ENCODE measurements around the gene CTCF.

CTCF gene

DNA sequence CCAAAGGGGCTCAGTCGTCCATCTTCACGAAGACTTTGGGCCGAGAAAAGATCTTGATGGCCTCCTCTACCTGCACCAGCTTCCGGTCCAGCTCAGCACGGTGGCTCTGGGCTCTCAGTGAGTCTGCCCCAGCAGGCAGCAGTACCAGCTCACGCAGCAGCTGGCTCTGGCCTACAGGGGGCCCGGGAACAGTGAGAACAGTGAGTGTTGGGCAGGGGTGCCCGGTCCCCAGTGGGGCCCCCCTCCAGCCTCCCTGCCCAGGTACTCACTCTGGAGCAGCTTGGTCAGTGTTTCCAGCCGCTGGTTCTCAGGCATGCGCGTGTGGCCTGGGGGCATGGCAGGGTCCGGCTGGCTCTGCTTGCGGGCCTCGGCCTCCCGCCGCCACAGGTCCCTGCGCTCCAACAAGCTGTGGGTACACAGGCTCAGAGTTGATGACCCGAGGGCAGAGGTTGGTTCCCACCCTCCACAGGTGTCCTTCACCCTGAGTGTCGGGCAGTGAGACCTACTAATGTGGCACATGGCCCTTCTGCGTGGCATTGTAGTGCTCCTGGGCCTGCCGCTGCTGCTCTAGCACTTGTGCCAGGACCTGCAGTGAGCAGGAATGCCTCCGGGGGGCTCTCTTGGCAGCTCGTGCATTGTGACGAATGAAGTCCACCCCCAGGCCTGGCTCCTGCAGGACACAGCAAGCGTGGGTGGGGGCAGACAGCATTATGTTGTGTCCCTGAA, 101.0 kb downstream of the CTCF start:
- DNase-seq (ENCODE audit: extremely low read depth in 1 of 2, low read depth in 1 of 2) = no peak

DNA sequence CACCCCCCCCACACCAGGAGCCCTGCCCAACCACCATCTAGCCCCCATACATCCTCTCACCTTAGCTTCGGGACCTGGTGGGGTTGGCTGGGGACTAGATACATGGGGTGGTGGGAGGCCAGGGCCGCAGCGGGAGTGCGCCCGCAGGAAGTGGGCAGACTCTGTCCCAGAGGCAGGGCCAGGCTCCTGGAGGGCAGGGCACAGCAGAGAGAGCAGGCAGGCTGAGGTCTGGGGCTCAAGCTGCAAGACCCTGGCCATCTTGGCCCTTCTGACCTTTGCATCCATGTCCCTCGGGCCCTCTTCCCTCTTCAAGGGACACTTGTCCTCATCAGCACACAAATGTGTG, 101.5 kb downstream of the CTCF start:
- no peak for DNase-seq (ENCODE audit: extremely low read depth in 1 of 2, low read depth in 1 of 2)

DNA sequence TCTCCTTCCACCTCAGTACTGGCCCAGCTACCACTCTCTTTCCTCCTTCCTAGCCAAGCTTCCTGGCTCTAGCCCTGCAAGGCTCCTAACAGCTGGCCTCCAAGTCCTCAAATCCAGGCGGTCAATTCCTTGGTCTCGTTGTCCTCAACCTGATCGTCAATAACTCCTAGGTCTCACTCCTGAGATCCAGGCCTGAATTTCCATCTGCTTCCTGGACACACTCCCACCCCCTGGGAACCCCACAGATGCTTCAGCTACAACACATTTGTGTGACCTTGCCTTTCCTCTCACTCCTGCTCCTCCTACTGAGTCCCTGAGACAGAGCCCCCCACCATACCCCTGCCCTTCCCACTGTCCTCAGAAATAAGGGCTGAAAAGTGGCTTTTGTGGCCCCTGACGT, 101.9 kb downstream of the CTCF start:
- no peak for DNase-seq (ENCODE audit: extremely low read depth in 1 of 2, low read depth in 1 of 2)

DNA sequence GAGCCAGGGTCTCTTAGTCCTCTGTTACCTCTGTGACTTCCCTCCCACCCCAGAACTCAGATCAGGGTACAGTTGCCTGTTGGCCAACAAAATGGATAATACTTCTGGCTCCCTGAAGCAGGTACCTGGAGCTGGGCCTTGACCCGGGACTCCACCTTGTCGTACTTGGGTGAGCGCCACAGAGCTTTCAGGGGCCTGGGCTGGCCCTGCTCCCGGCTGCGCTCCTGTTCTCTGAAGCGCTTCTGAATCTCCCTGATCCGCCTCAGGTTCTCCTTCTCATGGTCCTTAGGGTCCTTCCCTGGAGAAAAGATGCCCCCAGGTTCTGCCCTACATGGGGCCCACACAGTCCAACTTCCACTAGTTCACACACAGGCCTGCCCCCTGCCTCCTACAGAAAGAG, 102.5 kb downstream of the CTCF start:
- DNase-seq (ENCODE audit: extremely low read depth in 1 of 2, low read depth in 1 of 2) = no peak

DNA sequence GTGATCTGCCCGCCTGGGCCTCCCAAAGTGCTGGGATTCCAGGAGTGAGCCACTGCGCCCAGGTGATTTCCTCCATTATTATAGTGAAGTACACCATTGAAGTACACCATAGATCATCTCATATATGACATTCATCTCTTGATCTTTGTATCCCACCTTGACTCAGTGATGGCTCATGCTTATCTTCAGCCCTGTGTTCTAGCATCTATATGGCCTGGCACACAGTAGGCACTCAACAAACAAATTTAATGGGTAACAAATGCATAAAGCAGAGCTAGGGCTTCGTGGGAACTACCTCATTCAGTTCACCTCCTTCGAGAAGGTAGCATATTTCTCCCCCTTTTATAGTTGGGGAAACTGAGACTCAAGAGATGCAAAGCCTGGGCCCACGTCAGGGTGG, 103.3 kb downstream of the CTCF start:
- DNase-seq (ENCODE audit: extremely low read depth in 1 of 2, low read depth in 1 of 2) = no peak

DNA sequence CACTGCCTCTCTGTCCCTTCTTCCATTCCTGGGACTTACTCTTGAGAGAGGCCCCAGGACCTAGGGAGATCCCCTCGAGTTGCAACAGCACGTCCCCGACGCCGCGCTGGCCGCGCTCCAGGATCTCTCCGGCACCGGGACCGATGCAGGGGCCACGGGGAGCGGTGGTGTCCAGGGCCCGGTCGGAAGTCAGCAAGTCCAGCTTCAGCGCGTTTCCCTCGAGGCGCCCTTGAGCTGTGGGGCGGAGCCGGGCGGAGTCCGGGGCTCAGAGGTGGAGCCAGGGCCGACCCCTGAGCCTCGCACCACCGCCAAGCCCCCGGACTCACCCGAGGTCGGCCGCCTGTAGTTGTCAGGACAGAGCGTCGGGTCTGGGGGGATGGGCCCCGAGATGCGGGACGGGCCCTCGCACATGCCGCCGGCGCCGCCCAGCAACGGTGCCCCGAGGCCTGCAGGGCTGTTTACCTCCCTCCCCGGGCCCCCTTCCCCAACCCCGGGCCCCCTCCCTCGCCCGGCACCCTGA, 103.8 kb downstream of the CTCF start:
- no peak for DNase-seq (ENCODE audit: extremely low read depth in 1 of 2, low read depth in 1 of 2)

DNA sequence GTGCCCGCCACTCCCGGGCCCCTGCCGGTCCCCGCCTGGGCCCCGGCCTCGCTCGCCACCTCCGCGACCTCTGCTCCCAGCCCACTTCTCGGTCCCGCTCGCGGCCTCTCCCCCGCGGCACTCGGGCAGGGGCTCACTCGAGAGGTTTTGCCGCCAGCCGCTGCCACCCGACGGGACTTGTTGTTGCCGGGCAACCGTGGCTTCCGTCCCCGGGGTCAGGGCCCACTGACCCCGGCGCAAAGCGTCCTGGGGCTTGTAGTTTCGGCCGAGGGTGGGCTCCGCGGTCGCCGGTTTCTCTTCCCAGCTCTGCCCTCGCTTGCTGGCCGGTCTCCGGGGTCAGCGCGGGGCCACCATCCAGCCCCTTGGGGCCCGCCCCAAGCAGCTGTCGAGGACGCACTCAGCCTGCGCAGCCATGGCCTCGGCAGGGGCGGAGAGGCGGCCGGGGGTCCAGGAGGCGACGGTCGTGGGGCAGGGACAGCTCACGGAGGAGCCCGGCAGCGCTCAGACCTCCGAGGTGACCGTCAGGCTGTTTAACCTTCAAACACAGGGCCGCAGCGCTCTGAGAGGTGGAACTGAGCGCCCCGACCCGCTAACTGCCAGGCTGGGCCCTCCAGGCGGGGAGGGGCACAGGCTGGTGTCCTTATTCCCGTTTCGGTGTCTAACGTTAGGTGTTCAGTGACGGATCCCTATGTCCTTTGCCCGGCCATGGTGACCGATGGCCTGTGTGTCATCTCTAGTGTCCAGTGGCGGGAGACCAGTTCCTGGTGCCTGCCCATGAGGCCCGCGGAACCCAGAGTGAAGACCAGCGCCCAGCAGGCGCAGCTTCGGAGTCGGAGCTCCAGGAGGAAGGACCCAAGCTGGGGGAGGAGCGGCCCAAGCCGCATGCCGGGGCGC, 104.5 kb downstream of the CTCF start, which contains the start of the genes C16orf86 and ENKD1:
Gene C16orf86, plus strand, starts transcription at position 256 of the 894 bp plus-strand sequence. Its CDS starts 157 bp downstream, at position 413.
Gene ENKD1, minus strand, starts transcription at position 192 of the 894 bp plus-strand sequence. CDS start 308 bp downstream, outside the sequence.
- peak; percentile 61 to 74 for DNase-seq (ENCODE audit: extremely low read depth in 1 of 2, low read depth in 1 of 2)

DNA sequence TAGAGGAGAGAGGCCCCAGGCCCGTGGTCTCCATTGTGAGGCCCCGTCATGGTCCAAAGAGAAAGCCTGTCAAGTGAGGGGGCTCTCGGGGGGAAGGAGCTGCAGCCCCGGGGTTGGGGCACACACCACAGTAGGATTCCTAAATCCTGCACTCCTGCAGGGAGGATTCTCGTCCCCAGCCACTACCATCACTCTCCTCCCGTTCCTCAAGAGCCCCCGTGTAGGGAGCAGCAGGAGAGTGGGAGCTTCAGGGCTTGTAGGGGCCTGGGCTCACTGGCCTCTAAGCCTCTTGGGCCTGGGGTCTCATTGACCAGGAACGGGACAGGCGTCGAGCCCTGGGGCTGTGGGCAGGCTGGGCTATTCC, 105.1 kb downstream of the CTCF start:
- DNase-seq (ENCODE audit: extremely low read depth in 1 of 2, low read depth in 1 of 2) = no peak

DNA sequence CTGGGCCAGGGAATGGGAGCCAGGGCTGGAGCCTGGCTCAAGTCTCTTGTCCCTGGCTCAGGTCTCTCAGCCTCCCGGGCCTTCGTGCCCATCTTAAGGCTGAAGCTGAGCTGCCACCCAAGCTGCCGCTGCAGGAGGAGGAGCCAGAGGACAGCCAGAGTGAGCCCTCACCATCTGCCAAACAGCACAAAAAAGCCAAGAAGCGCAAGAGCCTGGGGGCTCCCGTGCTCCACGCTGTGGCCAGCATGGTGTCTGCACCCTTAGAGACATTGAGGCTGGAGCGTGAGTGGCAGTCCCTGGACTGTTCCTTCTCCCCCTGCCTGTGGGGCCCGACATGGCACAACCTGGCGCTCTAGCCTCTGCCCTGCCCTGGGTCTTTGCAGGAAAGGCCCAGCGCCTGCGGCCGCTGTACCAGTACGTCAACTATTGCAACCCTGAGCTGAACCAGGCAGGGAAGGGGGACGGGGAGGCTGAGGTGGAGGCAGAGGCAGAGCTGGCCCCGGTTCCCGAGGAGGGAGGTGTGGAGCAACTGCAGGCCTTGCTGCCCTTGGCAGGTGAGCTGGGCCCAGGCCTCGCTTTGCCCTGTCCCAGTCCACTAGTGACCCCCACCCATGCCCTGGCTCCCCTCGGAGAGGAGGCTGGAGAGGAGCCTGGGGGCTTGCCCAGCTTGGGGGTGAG, 105.6 kb downstream of the CTCF start:
- peak; percentile 63 to 77 for DNase-seq (ENCODE audit: extremely low read depth in 1 of 2, low read depth in 1 of 2)

DNA sequence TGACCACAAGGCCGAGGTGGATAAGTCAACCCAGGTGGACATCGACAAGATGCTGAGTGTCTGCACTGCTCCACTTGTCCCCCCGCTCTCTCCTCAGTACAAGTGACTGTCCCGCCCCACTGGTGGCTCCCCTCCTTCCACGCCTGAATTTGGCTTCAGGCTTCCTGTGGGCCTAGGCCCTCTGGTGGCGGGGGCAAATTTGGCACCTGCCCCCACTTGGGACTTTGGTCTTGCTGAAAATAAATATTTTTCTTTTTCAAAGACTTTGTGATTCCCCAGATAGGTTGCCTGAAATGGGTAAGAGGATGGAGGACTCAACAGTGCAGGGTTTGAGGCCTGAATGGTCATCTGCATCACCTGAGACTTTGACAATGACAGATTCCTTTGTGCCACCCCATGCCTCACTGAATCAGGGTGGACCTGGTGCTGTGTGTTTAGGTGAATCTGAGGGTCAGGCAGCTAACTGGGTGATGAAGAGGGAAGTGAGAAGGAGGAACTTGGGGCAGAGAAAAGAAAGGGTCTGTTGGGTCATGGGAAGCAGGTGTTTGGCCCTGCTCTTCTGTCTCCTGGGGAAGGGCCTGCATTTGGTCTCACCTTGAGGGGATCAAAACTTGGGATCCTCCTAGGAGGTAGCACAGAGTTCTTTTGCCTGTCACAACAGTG, 106.3 kb downstream of the CTCF start:
- no peak for DNase-seq (ENCODE audit: extremely low read depth in 1 of 2, low read depth in 1 of 2)

DNA sequence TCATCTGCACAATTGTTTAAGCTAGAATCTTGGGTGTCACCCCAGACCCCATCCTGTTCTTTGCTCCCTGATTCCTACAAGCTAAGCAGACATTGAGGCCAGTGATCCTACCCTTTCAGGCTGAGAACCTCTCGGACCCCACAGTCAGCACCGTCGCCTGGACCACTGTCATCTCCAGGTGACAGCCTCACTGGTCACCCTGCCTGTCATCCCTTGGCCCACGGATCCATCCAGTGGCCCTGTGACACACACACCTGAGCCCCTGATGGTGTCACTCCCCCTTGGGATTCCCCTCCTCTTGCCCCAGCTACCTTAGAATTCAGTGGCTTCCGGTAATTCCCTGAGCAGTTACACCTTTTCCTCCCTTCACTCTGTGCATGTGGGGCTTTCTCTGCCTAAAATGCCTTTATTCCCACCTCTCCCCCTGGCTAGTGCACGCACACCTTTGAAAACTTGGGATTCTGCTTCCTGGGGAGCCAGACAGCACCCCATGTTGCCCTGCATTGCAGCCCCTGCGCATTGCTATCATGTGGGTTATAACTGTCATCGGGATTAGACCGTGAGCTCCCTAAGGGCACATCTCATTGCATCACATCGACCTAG, 107.3 kb downstream of the CTCF start:
- no peak for DNase-seq (ENCODE audit: extremely low read depth in 1 of 2, low read depth in 1 of 2)

DNA sequence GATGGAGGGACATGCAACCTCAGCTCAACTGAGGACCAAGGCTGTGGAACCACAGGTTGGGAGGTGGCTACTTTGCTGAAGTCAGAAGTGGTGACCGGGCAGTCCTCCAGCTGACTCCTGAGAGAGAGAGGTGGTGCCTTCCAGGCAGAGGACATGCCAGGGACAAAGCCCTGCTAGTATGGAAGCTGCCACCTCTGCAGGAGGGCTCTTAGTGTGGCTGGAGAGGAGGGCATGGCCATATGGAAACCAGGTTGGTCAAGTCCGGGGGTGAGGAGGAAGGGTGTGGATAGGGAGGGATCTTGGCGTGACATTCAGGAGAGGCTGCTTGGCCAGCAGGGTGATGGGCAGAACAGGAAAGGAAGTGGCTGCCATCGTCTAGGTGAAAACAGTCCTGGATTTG, 110.0 kb downstream of the CTCF start:
- no peak for DNase-seq (ENCODE audit: extremely low read depth in 1 of 2, low read depth in 1 of 2)

DNA sequence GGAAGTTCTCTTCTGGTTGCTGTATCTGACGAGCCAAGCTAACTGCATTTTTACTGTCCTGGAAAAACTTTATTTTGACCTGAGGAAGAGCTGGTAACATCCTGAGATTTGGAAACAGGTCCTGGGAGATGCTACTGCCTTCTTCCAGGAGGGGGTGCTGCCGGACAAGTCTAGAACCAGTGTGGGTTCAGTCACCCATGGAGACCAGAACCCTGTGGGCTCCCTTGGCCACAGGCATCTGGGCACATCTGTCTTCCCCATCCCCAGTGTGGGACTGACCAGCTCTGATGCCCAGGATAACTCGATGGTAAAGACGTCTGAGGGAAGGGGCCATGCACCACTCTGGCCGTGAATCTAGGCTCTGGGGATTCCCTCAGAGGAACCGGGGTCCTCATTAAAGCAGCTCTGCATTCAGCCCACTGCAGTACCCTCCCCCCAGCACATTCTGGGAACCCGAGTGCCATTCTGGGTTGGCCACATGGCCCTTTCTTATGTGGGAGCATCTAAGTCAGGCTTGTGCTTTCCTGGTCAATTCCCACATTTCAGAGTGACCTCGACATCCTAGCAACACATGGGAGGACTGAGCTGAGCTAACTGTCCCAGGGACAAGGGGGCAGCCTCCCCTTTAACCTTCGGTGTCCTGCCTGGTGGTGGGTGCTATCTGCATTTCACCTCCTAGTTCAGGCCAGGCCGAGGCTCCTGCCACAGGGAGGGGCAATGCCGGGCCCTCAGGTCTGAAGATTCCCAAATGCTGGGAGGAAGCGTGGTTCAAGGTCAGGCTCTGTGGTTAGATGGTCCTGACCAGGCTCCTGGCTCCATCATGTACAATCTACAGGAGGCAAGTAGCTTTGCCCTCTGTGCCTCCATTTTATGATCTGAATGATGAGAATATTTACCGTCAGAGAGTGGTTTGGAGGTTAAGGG, 110.7 kb downstream of the CTCF start:
- DNase-seq (ENCODE audit: extremely low read depth in 1 of 2, low read depth in 1 of 2) = no peak

DNA sequence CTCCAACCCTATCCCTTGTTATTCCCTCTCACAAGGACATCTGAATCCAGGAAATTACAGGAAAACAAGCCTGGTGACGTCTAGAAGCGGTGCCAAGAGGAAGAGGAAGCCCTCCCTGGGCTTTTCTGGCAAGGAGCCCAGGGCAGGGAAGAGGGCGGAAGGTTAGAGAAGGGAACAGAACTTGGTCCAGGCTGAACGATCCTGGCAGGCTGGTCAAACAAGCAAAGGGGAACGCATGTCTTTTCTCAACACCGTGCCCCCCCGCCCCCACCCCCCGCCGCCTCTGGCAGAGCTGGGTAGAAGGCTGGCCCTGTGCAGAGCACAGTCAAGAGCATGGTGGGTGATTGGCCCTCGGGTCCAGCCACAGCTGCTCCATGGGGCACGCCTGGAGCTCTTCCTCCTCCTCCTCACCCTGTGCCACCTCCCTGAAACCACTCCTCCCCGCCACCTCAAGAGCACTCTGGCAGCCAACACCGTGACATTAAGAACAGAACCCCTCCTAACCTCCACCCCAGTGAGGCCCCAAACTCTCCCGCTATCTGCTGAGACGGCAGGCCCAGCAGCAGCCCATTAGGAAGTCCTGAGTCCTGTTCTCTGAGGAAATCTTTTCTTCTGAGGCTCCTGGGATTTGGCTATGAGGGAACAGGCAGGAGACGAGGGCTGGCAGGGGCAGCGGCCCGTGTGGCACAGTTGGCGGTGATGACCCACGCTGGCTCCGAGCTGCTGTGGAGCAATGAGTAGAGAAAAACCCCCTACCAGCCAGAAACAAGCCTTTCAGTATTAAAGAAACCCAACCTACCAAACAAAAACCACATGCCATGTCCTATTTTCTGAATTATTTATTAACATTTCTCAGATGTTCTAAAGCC, 111.6 kb downstream of the CTCF start:
- DNase-seq (ENCODE audit: extremely low read depth in 1 of 2, low read depth in 1 of 2) = no peak

DNA sequence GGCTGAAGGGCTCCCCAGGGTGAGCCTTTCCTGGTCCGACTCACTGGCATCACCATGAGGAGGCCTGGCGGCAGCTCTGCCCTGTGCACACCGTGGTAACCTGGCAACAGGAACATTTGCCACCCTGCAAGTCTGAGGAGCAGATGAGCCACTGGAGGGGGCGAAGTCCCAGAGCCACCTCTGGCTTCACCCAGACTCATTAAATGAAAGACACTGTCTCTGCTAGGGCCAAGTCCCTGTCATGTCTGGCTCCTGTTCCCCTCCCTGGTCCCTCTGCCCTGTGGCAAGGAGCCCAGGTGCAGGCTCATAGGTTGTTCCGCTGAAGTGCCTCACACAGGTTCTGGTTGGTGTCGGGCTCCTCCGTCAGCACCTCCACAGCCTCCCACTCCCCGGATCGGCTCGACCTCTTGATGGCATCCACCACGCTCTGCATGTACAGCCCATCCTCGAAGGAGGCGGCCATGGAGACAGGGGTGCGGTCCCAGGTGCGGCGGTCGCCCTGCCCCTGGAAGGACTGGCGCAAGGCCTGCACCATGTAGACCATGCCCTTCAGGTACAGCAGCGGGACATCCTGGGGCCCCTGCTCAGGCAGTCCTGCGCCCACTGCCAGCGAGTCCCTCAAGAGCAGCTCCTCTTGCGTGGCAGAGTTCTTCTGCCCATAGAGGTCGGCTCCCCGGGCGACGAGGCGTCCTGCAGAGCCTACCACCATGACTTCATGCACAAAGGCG, 112.7 kb downstream of the CTCF start:
- DNase-seq (ENCODE audit: extremely low read depth in 1 of 2, low read depth in 1 of 2) = no peak

DNA sequence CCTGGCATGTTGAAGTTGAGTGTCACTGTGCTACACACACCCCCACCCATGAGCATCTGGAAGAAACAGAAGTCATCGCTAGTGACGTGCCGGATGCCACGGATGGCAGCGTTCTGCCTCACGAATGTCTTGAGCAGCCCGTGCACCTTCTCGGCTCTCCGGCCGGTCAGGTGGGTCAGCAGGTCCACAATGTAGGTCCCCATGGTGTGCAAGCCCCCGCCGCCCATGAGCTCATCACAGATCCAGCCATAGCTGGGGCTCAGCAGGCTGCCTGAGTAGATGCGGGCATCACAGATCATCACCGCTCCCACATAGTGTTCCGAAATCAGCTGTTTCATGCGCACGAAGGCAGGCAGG, 113.2 kb downstream of the CTCF start:
- no peak for DNase-seq (ENCODE audit: extremely low read depth in 1 of 2, low read depth in 1 of 2)

DNA sequence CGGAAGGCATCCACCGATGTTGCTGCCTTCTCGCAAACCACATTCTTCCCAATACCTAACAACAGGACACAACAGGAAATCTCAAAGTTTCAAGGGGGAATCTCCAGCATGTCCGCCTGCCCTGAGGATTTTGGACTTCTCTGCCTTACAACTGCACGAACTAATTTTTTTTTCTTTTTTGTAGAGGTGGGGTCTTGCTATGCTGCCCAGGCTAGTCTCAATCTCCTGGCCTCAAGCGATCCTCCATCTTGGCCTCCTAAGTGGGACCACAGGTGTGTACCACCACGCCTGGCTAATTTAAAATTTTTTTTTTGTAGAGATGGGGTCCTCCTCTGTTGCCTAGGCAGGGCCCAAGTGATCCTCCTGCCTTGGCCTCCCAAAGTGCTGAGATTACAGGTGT, 113.7 kb downstream of the CTCF start:
- DNase-seq (ENCODE audit: extremely low read depth in 1 of 2, low read depth in 1 of 2) = no peak

DNA sequence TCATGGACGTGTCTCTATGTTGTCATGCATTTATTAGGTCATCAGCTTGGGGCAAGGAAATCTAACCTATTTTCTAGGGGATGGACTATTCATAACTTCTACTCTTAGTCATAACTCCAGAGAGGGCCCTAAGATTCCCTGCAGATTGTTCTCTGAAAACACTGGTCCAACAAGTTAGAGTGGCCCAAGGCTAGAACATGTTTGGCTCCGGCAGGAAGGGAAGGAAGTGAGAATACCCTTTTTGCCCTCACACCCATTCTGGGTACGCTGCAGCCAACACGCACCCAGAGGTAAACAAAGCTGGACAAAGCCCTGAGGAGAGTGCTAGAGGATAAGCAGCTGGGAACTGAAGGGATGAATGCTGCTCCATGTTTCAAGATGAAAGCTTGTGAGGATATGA, 114.2 kb downstream of the CTCF start:
- DNase-seq (ENCODE audit: extremely low read depth in 1 of 2, low read depth in 1 of 2) = no peak
